Keratinocyte (primary cell): ENCODE results near the gene MRPL57.

Source experiments
- CTCF ChIP-seq, 3 experiments: IDR thresholded peaks in 1 of 3; conservative IDR thresholded peaks in 1 of 3; optimal IDR thresholded peaks in 1 of 3; 2 replicates in 2 of 3; 3 replicates in 1 of 3; pipeline versions ENCODE3 to v1.5.1; 2011; ENCODE audit warnings: low read length in 3 of 3, mild to moderate bottlenecking in 3 of 3, moderate library complexity in 2 of 3, control low read depth in 1 of 3, inconsistent platforms in 1 of 3; ENCODE audit not compliant: insufficient read depth in 2 of 3; ENCODE audit errors: extremely low read depth in 1 of 3
- EZH2 ChIP-seq: IDR thresholded peaks from one replicate; pipeline ENCODE4 v1.6.1; 2012; ENCODE audit warnings: inconsistent platforms, mild to moderate bottlenecking, low read length, moderate library complexity

GRCh38 chr13:21138561-21138960, 37.9 kb upstream of the MRPL57 start:
- TF ChIP-seq CTCF (optimal IDR thresholded peaks at IDR 0.05 in 1 of 3, IDR thresholded peaks at IDR 0.05 in 1 of 3, conservative IDR thresholded peaks at IDR 0.05 in 1 of 3; ENCODE audit: extremely low read depth in 1 of 3, insufficient read depth in 2 of 3, low read length in 3 of 3) = no peak
- no peak for TF ChIP-seq EZH2
